Uterus (tissue), 4 donors: ENCODE results near the gene HS6ST1. TPM values are rescaled to one million over a fixed set of nuclear protein-coding genes. Genes with fewer than 3 reads are reported as not detected.

Source experiments
- DNase-seq, 2 donors: peaks; one replicate each; pipeline ENCODE4 v3.0.0-alpha.2; 2019 to 2020
- H3K27ac ChIP-seq, 2 donors: fragments of 200-600 bp; sonication (generic); 1 replicate in 1 of 2; 2 replicates in 1 of 2; pipeline ENCODE4 v1.5.1; 2016 to 2018
- H3K27me3 ChIP-seq, 2 donors: fragments of 200-600 bp; sonication (generic); one replicate each; pipeline ENCODE4 v1.5.1; 2018 to 2019; ENCODE audit warnings: control low read depth in 1 of 2
- H3K36me3 ChIP-seq, 2 donors: fragments of 200-600 bp; sonication (generic); one replicate each; pipeline ENCODE4 v1.5.1; 2019; ENCODE audit warnings: control low read depth in 1 of 2
- H3K4me1 ChIP-seq, 2 donors: fragments of 200-600 bp; sonication (generic); one replicate each; pipeline ENCODE4 v1.5.1; 2018 to 2019; ENCODE audit warnings: control low read depth in 1 of 2
- H3K4me3 ChIP-seq, 2 donors: fragments of 200-600 bp; sonication (generic); 1 replicate in 1 of 2; 2 replicates in 1 of 2; pipeline ENCODE4 v1.5.1; 2018 to 2019; ENCODE audit warnings: mild to moderate bottlenecking in 1 of 2
- H3K9me3 ChIP-seq, 2 donors: fragments of 200-600 bp; sonication (generic); one replicate each; pipeline ENCODE4 v1.5.1; 2019; ENCODE audit warnings: control low read depth in 1 of 2
- POLR2A ChIP-seq, 2 donors: fragments of 450-650 bp; IDR thresholded peaks; one replicate each; pipeline ENCODE4 v1.6.1; 2016; ENCODE audit warnings: antibody characterized with exemption in 2 of 2, mild to moderate bottlenecking in 1 of 2, moderate library complexity in 1 of 2
- intact Hi-C: fragments of 100-400 bp; cut with DNase I; formaldehyde crosslinking; loops from one replicate; pipeline ENCODE4 v1.15.1; 2023; ENCODE audit warnings: low total_unique reads
- total RNA-seq, 4 donors: library from RNA; depleted of rRNA in 3 of 4; stranded (reverse); fragments of >200 nt in 3 of 4; gene quantifications; one replicate each; pipeline versions ENCODE4 v1.1.0 to v1.2.4, GENCODE V29; 2014 to 2023
- TF ChIP-seq, protein P1 (sequence below), 4 experiments: fragments of 200-600 bp in 2 of 4; fragments of 450-650 bp in 2 of 4; sonication (generic) in 2 of 4; IDR thresholded peaks; one replicate each; pipeline ENCODE4 v1.5.1; 2016 to 2019; ENCODE audit warnings: antibody characterized with exemption in 4 of 4, mild to moderate bottlenecking in 2 of 4, moderate library complexity in 1 of 4
- donor health status: DM: yes; HTN: yes; CAD: no.

Gene HS6ST1
- total RNA-seq, 4 donors from 2014 or later = 22.7 to 198 (median 37.4) TPM

DNA sequence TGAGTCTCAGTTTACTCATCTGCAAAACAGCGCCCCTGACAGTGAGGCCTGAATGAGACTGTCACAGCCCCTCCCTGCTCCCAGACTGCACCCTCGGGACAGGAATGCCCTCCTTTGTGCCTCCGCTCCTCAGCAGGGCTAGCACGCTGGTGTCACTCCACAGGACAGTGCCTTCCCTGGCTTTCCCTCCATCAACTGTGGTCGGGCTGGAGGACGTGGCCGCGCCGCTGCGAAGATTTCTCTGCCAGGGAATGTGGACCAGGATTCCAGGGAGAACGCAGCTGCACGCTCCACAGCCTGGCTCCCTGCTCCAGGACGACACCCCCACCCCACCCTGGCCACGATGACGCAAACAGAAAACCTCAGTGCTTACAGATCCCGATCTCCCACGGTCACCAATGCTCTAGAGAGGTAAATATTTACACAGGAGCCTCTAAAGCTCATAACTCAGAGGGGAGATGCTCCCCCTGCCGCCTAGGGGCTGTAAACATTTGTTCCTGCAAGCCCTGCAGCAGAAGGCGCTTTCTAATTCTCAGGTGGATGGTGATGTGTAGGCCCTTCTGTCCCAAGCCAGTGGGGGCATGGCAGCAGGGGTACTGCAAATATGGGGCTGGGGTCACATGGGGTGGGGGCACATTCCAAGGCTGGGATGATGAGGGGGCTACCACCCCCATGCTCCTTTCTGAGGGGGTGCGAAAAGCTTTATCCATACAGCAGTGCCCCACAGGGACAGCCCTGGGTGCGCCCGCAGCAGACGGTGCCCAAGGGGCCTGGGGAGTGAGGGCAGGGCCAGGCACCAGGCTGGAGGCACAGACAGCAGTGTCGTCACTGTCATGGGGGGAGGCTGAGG, 12.4 kb downstream of the HS6ST1 start:
- Histone ChIP-seq H3K27me3 (no peaks in the 10 kb centered on the region), H3K36me3 (no peaks in the 10 kb centered on the region), H3K9me3 (no peaks in the 10 kb centered on the region), H3K4me1 (peaks cover 0 to 21% of the 10 kb centered on the region in 2 donors), H3K4me3 (no peak overlapping the region), H3K27ac (peak overlapping the region; percentile 62 to 78)
- no peak for TF ChIP-seq POLR2A (IDR thresholded peaks at IDR 0.05)
- TF ChIP-seq, protein P1, sequence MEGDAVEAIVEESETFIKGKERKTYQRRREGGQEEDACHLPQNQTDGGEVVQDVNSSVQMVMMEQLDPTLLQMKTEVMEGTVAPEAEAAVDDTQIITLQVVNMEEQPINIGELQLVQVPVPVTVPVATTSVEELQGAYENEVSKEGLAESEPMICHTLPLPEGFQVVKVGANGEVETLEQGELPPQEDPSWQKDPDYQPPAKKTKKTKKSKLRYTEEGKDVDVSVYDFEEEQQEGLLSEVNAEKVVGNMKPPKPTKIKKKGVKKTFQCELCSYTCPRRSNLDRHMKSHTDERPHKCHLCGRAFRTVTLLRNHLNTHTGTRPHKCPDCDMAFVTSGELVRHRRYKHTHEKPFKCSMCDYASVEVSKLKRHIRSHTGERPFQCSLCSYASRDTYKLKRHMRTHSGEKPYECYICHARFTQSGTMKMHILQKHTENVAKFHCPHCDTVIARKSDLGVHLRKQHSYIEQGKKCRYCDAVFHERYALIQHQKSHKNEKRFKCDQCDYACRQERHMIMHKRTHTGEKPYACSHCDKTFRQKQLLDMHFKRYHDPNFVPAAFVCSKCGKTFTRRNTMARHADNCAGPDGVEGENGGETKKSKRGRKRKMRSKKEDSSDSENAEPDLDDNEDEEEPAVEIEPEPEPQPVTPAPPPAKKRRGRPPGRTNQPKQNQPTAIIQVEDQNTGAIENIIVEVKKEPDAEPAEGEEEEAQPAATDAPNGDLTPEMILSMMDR (IDR thresholded peaks at IDR 0.05) = peak in 2 of 4 experiments; percentile 29 to 43
- DNase-seq = peak; percentile 80 to 82
- intact Hi-C loops = no loop called here

DNA sequence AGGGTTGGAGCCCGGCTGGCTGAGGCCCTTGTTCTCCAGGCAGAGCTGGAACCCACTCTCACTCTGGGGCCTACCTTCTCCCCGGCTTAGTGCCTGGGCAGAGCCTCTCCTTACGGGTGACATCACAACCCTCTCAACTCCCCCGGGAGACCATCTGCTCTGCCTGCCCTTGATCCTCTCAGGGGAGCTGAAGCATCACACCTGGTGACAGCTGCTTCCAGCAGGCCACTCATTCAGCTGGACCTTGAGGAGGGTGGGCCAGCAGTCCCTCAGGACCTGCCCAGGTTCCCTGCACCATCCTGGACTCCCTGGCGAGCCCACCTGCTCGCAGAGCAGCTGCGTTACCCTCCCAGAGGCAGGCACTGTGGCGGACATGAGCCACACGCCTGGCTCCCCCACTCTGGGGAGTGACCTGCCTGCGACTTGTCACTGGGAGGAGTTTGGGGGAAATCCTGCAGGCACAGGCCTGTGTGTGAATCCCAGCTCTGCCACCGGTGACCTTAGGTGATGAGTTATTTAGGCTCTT, 13.1 kb downstream of the HS6ST1 start:
- Histone ChIP-seq H3K27me3 (no peaks in the 10 kb centered on the region), H3K4me3 (no peak overlapping the region), H3K9me3 (no peaks in the 10 kb centered on the region), H3K4me1 (peaks cover 0 to 21% of the 10 kb centered on the region in 2 donors), H3K36me3 (no peaks in the 10 kb centered on the region), H3K27ac (peak overlapping the region; percentile 62 to 78)
- intact Hi-C loops = no loop called here
- TF ChIP-seq POLR2A (IDR thresholded peaks at IDR 0.05) = no peak
- TF ChIP-seq, protein P1 (IDR thresholded peaks at IDR 0.05) = no peak
- no peak for DNase-seq

- Histone ChIP-seq H3K27me3 (no peaks in the 10 kb centered on the region), H3K4me1 (peaks cover 0 to 21% of the 10 kb centered on the region in 2 donors), H3K4me3 (no peak overlapping the region), H3K27ac (peak overlapping the region; percentile 62 to 78), H3K9me3 (no peaks in the 10 kb centered on the region), H3K36me3 (no peaks in the 10 kb centered on the region)
- intact Hi-C loops = no loop called here
- TF ChIP-seq, protein P1 (IDR thresholded peaks at IDR 0.05) = no peak
- TF ChIP-seq POLR2A (IDR thresholded peaks at IDR 0.05) = no peak
- peak; percentile 88 to 90 for DNase-seq
Measured at GRCh38 chr2:128304715-128305554, 13.7 kb downstream of the HS6ST1 start.

DNA sequence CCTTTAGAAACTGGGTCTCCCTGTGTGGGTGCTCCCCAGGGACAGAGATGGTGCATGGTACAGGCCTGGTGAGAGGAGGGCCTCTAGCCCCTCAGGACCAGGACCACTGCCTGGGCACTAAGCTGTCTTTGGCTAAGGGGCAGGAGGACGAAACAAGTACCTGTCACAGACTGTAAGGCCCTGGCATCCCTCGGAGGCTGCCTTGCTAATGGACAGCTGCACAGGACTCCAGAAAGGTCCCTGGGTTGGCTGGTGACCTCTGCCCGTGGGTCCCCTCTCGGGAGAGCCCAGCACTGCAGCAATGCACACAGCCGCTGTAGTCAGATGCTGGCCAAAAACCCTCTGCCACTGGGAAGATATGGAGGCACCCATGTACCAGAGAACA, 14.3 kb downstream of the HS6ST1 start:
- peaks cover 0 to 21% of the 10 kb centered on the region in 2 donors for H3K4me1 ChIP-seq
- no peak for DNase-seq
- H3K36me3 ChIP-seq = no peaks in the 10 kb centered on the region
- no peak overlapping the region for H3K4me3 ChIP-seq
- no peaks in the 10 kb centered on the region for H3K9me3 ChIP-seq
- H3K27me3 ChIP-seq = no peaks in the 10 kb centered on the region
- TF ChIP-seq, protein P1 (IDR thresholded peaks at IDR 0.05) = no peak
- intact Hi-C loops = no loop called here
- peak overlapping the region in 1 of 2 donors; percentile 78 for H3K27ac ChIP-seq
